GM23338 (cell line): ENCODE results near the gene FAM13C. TPM values are rescaled to one million over a fixed set of nuclear protein-coding genes. Genes with fewer than 3 reads are reported as not detected.

ENCODE experiments used
- ATAC-seq: fragments of 200-7000 bp; cut with Tn5 transposase; 3 replicates; pipeline ENCODE4 v1.9.1; 2020
- DNase-seq: peaks from one replicate; pipeline ENCODE4 v3.0.0-alpha.2; 2015; ENCODE audit warnings: low spot score
- H2AFZ ChIP-seq: fragments of 200-600 bp; sonication (generic); 2 replicates; pipeline ENCODE4 v1.8.0; 2016; ENCODE audit warnings: antibody characterized with exemption, mild to moderate bottlenecking, moderate library complexity
- H3F3A ChIP-seq: fragments of 200-600 bp; sonication (generic); replicated peaks from 2 replicates; pipeline ENCODE4 v1.8.0; 2017; ENCODE audit warnings: antibody characterized with exemption, mixed run types, low read depth
- H3K27ac ChIP-seq: fragments of 200-600 bp; sonication (generic); 2 replicates; pipeline ENCODE4 v1.6.1; 2016; ENCODE audit warnings: low read depth
- H3K27me3 ChIP-seq: fragments of 200-600 bp; sonication (generic); 2 replicates; pipeline ENCODE4 v1.8.0; 2016; ENCODE audit warnings: mild to moderate bottlenecking, mixed run types, moderate library complexity; ENCODE audit not compliant: insufficient read depth
- H3K36me3 ChIP-seq: fragments of 200-600 bp; sonication (generic); 2 replicates; pipeline ENCODE4 v1.8.0; 2016; ENCODE audit warnings: mild to moderate bottlenecking; ENCODE audit not compliant: insufficient read depth
- H3K4me1 ChIP-seq: fragments of 200-600 bp; sonication (generic); 2 replicates; pipeline ENCODE4 v1.8.0; 2016; ENCODE audit warnings: mild to moderate bottlenecking, moderate library complexity; ENCODE audit not compliant: insufficient read depth
- H3K4me2 ChIP-seq: fragments of 200-600 bp; sonication (generic); 2 replicates; pipeline ENCODE4 v1.7.1; 2017; ENCODE audit warnings: mixed run types
- H3K4me3 ChIP-seq: fragments of 200-600 bp; sonication (generic); 2 replicates; pipeline ENCODE4 v1.6.1; 2016; ENCODE audit warnings: mixed run types
- H3K79me2 ChIP-seq: fragments of 200-600 bp; sonication (generic); replicated peaks from 2 replicates; pipeline ENCODE4 v1.8.0; 2017; ENCODE audit warnings: mild to moderate bottlenecking; ENCODE audit not compliant: insufficient read depth
- H3K9me2 ChIP-seq: fragments of 200-600 bp; sonication (generic); 2 replicates; pipeline ENCODE4 v1.8.0; 2017; ENCODE audit not compliant: insufficient read depth
- H4K20me1 ChIP-seq: fragments of 200-600 bp; sonication (generic); replicated peaks from 2 replicates; pipeline ENCODE4 v1.8.0; 2017; ENCODE audit warnings: mild to moderate bottlenecking; ENCODE audit not compliant: insufficient read depth
- H3K27ac Mint-ChIP-seq: 2 replicates; pipeline ENCODE4 v1.8.0; 2020; ENCODE audit warnings: inconsistent platforms, mild to moderate bottlenecking, moderate library complexity, mixed read lengths
- H3K27me3 Mint-ChIP-seq: 3 replicates; pipeline ENCODE4 v1.8.0; 2022; ENCODE audit warnings: low read depth, mild to moderate bottlenecking, moderate library complexity, mixed read lengths, inconsistent platforms; ENCODE audit not compliant: insufficient read depth, poor library complexity
- H3K36me3 Mint-ChIP-seq: 3 replicates; pipeline ENCODE4 v1.8.0; 2021; ENCODE audit warnings: low read depth, mild to moderate bottlenecking, inconsistent platforms, moderate library complexity, mixed read lengths
- H3K4me1 Mint-ChIP-seq: 3 replicates; pipeline ENCODE4 v1.8.0; 2020; ENCODE audit warnings: mild to moderate bottlenecking, inconsistent platforms, mixed read lengths
- H3K4me3 Mint-ChIP-seq: 3 replicates; pipeline ENCODE4 v1.8.0; 2021; ENCODE audit warnings: moderate library complexity, mild to moderate bottlenecking, inconsistent platforms, mixed read lengths
- H3K9me3 Mint-ChIP-seq: 3 replicates; pipeline ENCODE4 v1.8.0; 2020; ENCODE audit warnings: moderate library complexity, mild to moderate bottlenecking, inconsistent platforms, mixed read lengths
- ETS1 ChIP-seq: IDR thresholded peaks from 2 replicates; pipeline ENCODE4 v1.6.1; 2016; ENCODE audit warnings: antibody characterized with exemption
- EZH2 ChIP-seq: fragments of 200-600 bp; sonication (generic); IDR thresholded peaks from one replicate; pipeline ENCODE4 v1.8.0; 2017; ENCODE audit warnings: antibody characterized with exemption, mild to moderate bottlenecking, low read depth; ENCODE audit not compliant: unreplicated experiment
- EZH2phosphoT487 ChIP-seq: fragments of 200-600 bp; sonication (generic); IDR thresholded peaks from one replicate; pipeline ENCODE4 v1.8.1; 2018; ENCODE audit warnings: antibody characterized with exemption; ENCODE audit not compliant: unreplicated experiment
- JUNB ChIP-seq: IDR thresholded peaks from one replicate; pipeline ENCODE4 v1.6.1; 2016; ENCODE audit warnings: antibody characterized with exemption; ENCODE audit not compliant: unreplicated experiment
- STAT1 ChIP-seq: IDR thresholded peaks from one replicate; pipeline ENCODE4 v1.6.1; 2016; ENCODE audit warnings: antibody characterized with exemption; ENCODE audit not compliant: unreplicated experiment
- ZNF114 ChIP-seq: fragments of 250-450 bp; sonication (Bioruptor Pico); IDR thresholded peaks from 2 replicates; pipeline ENCODE4 v1.5.0; 2020; ENCODE audit warnings: mild to moderate bottlenecking, moderate library complexity
- ZNF462 ChIP-seq: fragments of 250-450 bp; sonication (Bioruptor Pico); IDR thresholded peaks from 2 replicates; pipeline ENCODE4 v1.5.0; 2020; ENCODE audit warnings: mild to moderate bottlenecking, moderate library complexity
- polyA plus RNA-seq: library from polyadenylated mRNA; unstranded; fragments of >200 nt; fragmentation: Nextera tagmentation; extraction: Ambion mirVana; gene quantifications from 2 replicates; pipeline ENCODE4 v1.2.1, GENCODE V29; 2016
- total RNA-seq: library from RNA; depleted of rRNA; stranded (reverse); fragments of >200 nt; shearing (Covaris generic); gene quantifications from 2 replicates; pipeline ENCODE4 v1.2.3, GENCODE V29; 2014

Gene FAM13C
- total and polyA plus RNA-seq, 2 experiments from 2014 or later, result 0.94 to 2.1 TPM

- Mint-ChIP-seq H3K9me3 (no peaks in the 10 kb centered on the region), H3K4me1 (peaks cover 5% of the 10 kb centered on the region; the same call in 1 of the 3 replicates), H3K4me3 (no peak overlapping the region), H3K27ac (no peak overlapping the region), H3K36me3 (no peaks in the 10 kb centered on the region), H3K27me3 (no peaks in the 10 kb centered on the region)
- Histone ChIP-seq H3K27ac (no peak overlapping the region), H3K4me2 (no peak overlapping the region), H3K36me3 (no peaks in the 10 kb centered on the region), H2AFZ (no peak overlapping the region), H3K79me2 (no peaks in the 10 kb centered on the region), H4K20me1 (no peaks in the 10 kb centered on the region), H3K4me1 (no peaks in the 10 kb centered on the region), H3F3A (no peaks in the 10 kb centered on the region), H3K4me3 (no peak overlapping the region), H3K27me3 (no peaks in the 10 kb centered on the region), H3K9me2 (no peaks in the 10 kb centered on the region)
- ATAC-seq (no peak), DNase-seq (no peak)
- no peak for TF ChIP-seq JUNB
- no peak for TF ChIP-seq ZNF114 (CRISPR knock-in tag)
- no peak for TF ChIP-seq ZNF462
- no peak for TF ChIP-seq EZH2
- TF ChIP-seq STAT1, result no peak
- TF ChIP-seq ETS1, result no peak
- TF ChIP-seq EZH2phosphoT487, result no peak
Measured at GRCh38 chr10:59245686-59246085, 116.7 kb downstream of the FAM13C start.
